Measurements from ENCODE around the gene SLC26A3. TPM values are rescaled to one million over a fixed set of nuclear protein-coding genes. Genes with fewer than 3 reads are reported as not detected.

Gene SLC26A3
- total and polyA plus RNA-seq, 12 donors: 0.03 to 0.50 (median 0.43) TPM; not detected in 8

DNA sequence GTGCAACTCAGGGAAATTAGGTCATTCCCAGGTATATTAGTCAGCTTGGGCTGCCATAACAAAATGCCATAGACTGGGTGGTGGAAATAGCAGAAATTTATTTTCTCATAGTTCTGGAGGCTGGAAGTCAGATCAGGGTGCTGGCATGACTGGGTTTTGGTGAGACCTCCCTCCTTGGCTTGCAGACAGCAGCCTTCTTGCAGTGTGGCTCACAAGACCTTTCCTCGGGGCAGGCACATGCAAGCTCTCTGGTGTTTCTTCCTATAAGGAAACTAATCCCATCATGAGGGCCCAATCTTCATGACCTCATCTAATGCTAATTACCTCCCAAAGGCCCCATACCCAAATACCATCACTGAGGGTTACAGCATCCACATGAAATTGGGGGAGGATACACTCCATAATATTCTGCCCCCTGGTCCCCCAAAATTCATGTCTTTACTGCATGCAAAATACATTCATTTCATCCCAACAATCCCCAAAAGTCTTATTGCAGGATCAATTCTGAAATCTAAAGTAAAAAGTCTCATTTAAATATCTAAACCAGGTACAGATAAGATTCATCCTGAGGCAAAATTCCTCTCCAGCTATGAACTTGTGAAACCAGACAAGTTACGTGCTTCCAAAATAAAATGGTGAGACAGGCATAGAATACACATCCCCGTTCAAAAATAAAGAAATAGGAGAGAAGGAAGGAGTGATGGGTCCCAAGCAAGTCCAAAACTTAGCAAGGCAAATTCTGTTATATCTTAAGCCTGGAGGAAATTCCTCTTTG is 76.5 kb downstream of the SLC26A3 start:
- no peak overlapping the region for H3K4me3 ChIP-seq
- no peaks in the 10 kb centered on the region for H3K9me3 ChIP-seq (replicated peaks in 1 of 3)
- intact Hi-C loops (cut with DNase I): loop anchor here (5.0 to 10.0 kb wide), 3 partner anchors 262 to 522 kb away; no protein-coding TSS in a partner anchor
- H3K27me3 ChIP-seq: no peaks in the 10 kb centered on the region
- WGBS, 4 donors: 64 to 86% (median 79%) methylated on average over 3 of the region's 3 CpGs
- no peak for DNase-seq
- H3K27ac ChIP-seq: no peak overlapping the region
- TF ChIP-seq, protein P1, sequence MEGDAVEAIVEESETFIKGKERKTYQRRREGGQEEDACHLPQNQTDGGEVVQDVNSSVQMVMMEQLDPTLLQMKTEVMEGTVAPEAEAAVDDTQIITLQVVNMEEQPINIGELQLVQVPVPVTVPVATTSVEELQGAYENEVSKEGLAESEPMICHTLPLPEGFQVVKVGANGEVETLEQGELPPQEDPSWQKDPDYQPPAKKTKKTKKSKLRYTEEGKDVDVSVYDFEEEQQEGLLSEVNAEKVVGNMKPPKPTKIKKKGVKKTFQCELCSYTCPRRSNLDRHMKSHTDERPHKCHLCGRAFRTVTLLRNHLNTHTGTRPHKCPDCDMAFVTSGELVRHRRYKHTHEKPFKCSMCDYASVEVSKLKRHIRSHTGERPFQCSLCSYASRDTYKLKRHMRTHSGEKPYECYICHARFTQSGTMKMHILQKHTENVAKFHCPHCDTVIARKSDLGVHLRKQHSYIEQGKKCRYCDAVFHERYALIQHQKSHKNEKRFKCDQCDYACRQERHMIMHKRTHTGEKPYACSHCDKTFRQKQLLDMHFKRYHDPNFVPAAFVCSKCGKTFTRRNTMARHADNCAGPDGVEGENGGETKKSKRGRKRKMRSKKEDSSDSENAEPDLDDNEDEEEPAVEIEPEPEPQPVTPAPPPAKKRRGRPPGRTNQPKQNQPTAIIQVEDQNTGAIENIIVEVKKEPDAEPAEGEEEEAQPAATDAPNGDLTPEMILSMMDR (IDR thresholded peaks at IDR 0.05): no peak
- TF ChIP-seq POLR2A (IDR thresholded peaks at IDR 0.05): no peak
- H3K4me1 ChIP-seq (replicated peaks in 1 of 2): no peaks in the 10 kb centered on the region
- H3K36me3 ChIP-seq (replicated peaks in 1 of 2): no peaks in the 10 kb centered on the region

DNA sequence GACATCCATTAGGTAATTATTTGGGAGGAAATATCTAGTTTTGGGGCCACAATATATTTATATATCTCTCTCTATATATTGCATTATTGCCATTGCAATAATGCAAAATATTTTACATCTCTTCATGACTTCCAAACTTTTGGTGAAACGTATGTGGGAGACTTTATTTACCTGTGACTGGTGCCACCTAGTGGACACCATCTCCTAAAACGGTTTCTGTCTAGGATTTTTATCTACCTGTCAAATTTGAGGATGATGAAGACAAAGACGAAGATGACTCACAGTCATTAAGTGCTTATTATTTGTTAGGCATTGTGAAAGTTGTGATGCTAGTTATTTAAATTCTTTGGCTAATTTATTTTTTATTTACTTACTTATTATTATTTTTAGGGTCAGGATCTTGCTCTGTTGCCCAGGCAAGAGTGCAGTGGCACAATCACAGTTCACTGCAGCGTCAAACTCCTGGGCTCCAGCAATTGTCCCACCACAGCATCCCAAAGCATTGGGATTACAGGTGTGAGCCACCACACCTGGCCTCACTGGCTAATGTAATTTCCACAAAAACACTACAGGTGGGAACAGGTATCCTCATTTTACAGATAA is 77.8 kb downstream of the SLC26A3 start:
- H3K4me3 ChIP-seq: no peak overlapping the region
- no peaks in the 10 kb centered on the region for H3K36me3 ChIP-seq (replicated peaks in 1 of 2)
- H3K4me1 ChIP-seq (replicated peaks in 1 of 2): no peaks in the 10 kb centered on the region
- H3K27ac ChIP-seq: no peak overlapping the region
- no peaks in the 10 kb centered on the region for H3K9me3 ChIP-seq (replicated peaks in 1 of 3)
- DNase-seq: peak; percentile 17 to 68 (median 42)
- H3K27me3 ChIP-seq: no peaks in the 10 kb centered on the region
- intact Hi-C loops (cut with DNase I): loop anchor here (5.0 to 10.0 kb wide), 3 partner anchors 260 to 520 kb away; no protein-coding TSS in a partner anchor
- TF ChIP-seq, protein P1 (IDR thresholded peaks at IDR 0.05): peak; percentile 57 to 82 (median 68)
- TF ChIP-seq POLR2A (IDR thresholded peaks at IDR 0.05): no peak
- WGBS, 4 donors: 22 to 24% (median 22%) methylated on average over 4 of the region's 4 CpGs

DNA sequence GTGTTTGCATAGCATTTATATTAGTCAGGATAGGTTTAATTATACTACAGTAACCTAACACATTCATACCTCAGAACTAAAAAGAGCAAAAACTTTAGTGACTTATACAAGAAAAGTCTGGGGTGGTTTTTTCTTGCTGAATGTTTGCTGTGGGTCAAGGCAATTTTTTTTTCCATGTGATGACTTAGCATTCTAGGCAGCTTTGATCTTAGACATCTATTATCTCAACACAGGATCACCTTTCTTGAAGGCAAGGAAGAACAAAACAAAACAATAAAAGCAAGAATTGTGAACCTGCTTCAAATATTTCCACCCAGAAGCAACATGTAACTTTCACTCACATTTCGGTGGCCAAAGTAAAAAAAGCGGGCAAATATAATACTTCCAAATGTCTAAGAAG is 79.8 kb downstream of the SLC26A3 start:
- no peak overlapping the region for H3K27ac ChIP-seq
- no peaks in the 10 kb centered on the region for H3K9me3 ChIP-seq (replicated peaks in 1 of 3)
- intact Hi-C loops (cut with DNase I): loop anchor here (10.0 kb wide), 2 partner anchors 258 to 518 kb away; no protein-coding TSS in a partner anchor
- H3K27me3 ChIP-seq: no peaks in the 10 kb centered on the region
- H3K4me1 ChIP-seq (replicated peaks in 1 of 2): no peaks in the 10 kb centered on the region
- no peaks in the 10 kb centered on the region for H3K36me3 ChIP-seq (replicated peaks in 1 of 2)
- 81 to 91% (median 88%) methylated on average over 2 of the region's 2 CpGs for WGBS, 4 donors
- no peak overlapping the region for H3K4me3 ChIP-seq
- no peak for DNase-seq
- TF ChIP-seq, protein P1 (IDR thresholded peaks at IDR 0.05): no peak
- TF ChIP-seq POLR2A (IDR thresholded peaks at IDR 0.05): no peak

DNA sequence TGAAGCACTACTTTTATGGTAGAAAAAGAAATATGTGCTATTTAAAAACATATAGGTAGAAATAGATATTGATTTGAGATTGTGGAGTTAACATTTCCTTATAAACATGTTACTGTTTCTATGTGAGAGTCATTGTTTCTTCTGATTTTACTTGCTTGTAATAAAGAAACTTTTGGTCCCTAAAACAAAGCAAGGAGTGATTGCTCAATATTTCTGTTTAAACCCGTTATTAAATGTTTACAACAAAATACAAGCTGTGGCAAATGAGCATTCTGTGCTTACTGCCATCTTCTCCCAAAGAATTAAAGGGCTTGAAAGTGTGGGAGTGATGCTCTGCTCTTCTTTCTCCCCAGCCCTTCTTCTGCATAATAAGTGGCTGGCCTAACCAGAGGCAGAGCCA is 81.7 kb downstream of the SLC26A3 start:
- 60 to 77% (median 67%) methylated on average over 1 of the region's 1 CpG for WGBS, 4 donors
- no peak overlapping the region for H3K27ac ChIP-seq
- H3K27me3 ChIP-seq: no peaks in the 10 kb centered on the region
- no peaks in the 10 kb centered on the region for H3K36me3 ChIP-seq (replicated peaks in 1 of 2)
- intact Hi-C loops (cut with DNase I): loop anchor here (10.0 kb wide), 2 partner anchors 256 to 516 kb away; no protein-coding TSS in a partner anchor
- TF ChIP-seq, protein P1 (IDR thresholded peaks at IDR 0.05): no peak
- TF ChIP-seq POLR2A (IDR thresholded peaks at IDR 0.05): no peak
- no peak for DNase-seq
- H3K9me3 ChIP-seq (replicated peaks in 1 of 3): no peaks in the 10 kb centered on the region
- no peaks in the 10 kb centered on the region for H3K4me1 ChIP-seq (replicated peaks in 1 of 2)
- no peak overlapping the region for H3K4me3 ChIP-seq

All from adrenal gland (tissue), 12 donors.